NOMO-1 (cell line): ENCODE measurements around the gene AHDC1.
"Not testable (repeated sequence)": the region's sequence is repeated elsewhere in the genome, so short reads cannot be mapped to it uniquely, and the experiment has no call there.

ENCODE experiments used
- DNase-seq, 2 experiments: peaks; one replicate each; lab custom pipeline; 2025; ENCODE audit not compliant: unreplicated experiment in 2 of 2; lab: John Stamatoyannopoulos, UW

AHDC1 gene

GRCh38 chr1:27553823-27554222, 50.1 kb downstream of the AHDC1 start:
- not testable (repeated sequence) for DNase-seq

GRCh38 chr1:27552911-27553420, 51.0 kb downstream of the AHDC1 start:
- no peak for DNase-seq

GRCh38 chr1:27551953-27552312, 52.0 kb downstream of the AHDC1 start:
- DNase-seq, result no peak

GRCh38 chr1:27551170-27551952, 52.6 kb downstream of the AHDC1 start:
- no peak for DNase-seq

GRCh38 chr1:27550510-27551169, 53.3 kb downstream of the AHDC1 start:
- no peak for DNase-seq

- no peak for DNase-seq
These were observed 54.0 kb downstream of the AHDC1 start for GRCh38 chr1:27549807-27550408.

GRCh38 chr1:27548858-27549719, 54.9 kb downstream of the AHDC1 start:
- DNase-seq, result no peak

GRCh38 chr1:27548136-27548853, 55.6 kb downstream of the AHDC1 start:
- DNase-seq, result no peak

- DNase-seq, result no peak
These were observed 56.5 kb downstream of the AHDC1 start for GRCh38 chr1:27547220-27548116.

GRCh38 chr1:27545876-27546275, 58.1 kb downstream of the AHDC1 start:
- DNase-seq, result no peak

- DNase-seq, result no peak
These were observed 58.7 kb downstream of the AHDC1 start for GRCh38 chr1:27545271-27545670.

- DNase-seq, result no peak
These were observed 59.1 kb downstream of the AHDC1 start for GRCh38 chr1:27544834-27545233.

GRCh38 chr1:27543284-27543683, 60.7 kb downstream of the AHDC1 start:
- no peak for DNase-seq

- no peak for DNase-seq
These were observed 61.3 kb downstream of the AHDC1 start for GRCh38 chr1:27542463-27543273.

GRCh38 chr1:27539901-27540861, 63.8 kb downstream of the AHDC1 start:
- no peak for DNase-seq

- no peak for DNase-seq
These were observed 65.2 kb downstream of the AHDC1 start for GRCh38 chr1:27538793-27539192.

- not testable (repeated sequence) for DNase-seq
These were observed 65.7 kb downstream of the AHDC1 start for GRCh38 chr1:27538305-27538676.
